GM18951 (cell line): Measurements from ENCODE around the gene IL17RE.

ENCODE experiments used
- POLR2A ChIP-seq: IDR thresholded peaks from 4 replicates; pipeline ENCODE4 v1.6.1; 2011; ENCODE audit warnings: mild to moderate bottlenecking; ENCODE audit not compliant: insufficient read length, insufficient read depth; ENCODE audit errors: extremely low read depth
- in situ Hi-C: fragments of 300-500 bp; cut with MboI; formaldehyde crosslinking; loops from one replicate; pipeline ENCODE4 v1.12.0; 2022; ENCODE audit warnings: low sequenced_read_pairs, mixed read lengths, inconsistent platforms; ENCODE audit not compliant: unreplicated experiment

The IL17RE gene

GRCh38 chr3:9955611-9956352 lies 53.1 kb downstream of the IL17RE start:
- in situ Hi-C loops, result no loop called here
- no peak for TF ChIP-seq POLR2A

- no peak for TF ChIP-seq POLR2A
- in situ Hi-C loops, result no loop called here
Observed at GRCh38 chr3:9957214-9957613, 54.6 kb downstream of the IL17RE start.

DNA sequence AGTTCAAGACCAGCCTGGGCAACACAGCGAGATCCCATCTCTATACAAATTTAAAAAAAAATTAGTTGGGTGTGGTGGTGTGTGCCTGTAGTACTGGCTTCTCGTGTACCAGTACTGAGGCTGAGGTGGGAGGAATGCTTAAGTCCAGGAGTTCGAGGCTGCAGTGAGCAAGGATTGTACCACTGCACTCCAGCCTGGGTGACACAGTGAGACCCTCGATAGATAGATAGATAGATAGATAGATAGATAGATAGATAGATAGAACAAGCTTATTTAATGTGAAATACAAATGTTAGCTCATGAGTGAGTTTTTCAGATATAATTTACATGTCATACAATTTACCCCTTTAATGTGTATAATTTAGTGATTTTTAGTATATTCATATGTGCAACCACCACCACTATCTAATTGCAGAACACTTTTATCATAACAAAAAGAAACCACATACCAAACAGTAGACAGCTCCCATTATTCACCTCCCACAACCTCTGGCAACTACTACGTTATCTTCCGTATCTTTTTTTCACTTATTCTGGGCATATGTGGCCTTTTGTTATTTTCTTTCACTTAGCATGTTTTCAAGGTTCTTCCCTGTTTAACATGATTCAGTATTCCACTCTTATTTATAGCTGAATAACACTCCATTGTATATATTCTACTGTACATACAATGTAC lies 62.7 kb downstream of the IL17RE start:
- in situ Hi-C loops, result no loop called here
- TF ChIP-seq POLR2A, result no peak
